ENCODE results near the gene LRFN2.

DNA sequence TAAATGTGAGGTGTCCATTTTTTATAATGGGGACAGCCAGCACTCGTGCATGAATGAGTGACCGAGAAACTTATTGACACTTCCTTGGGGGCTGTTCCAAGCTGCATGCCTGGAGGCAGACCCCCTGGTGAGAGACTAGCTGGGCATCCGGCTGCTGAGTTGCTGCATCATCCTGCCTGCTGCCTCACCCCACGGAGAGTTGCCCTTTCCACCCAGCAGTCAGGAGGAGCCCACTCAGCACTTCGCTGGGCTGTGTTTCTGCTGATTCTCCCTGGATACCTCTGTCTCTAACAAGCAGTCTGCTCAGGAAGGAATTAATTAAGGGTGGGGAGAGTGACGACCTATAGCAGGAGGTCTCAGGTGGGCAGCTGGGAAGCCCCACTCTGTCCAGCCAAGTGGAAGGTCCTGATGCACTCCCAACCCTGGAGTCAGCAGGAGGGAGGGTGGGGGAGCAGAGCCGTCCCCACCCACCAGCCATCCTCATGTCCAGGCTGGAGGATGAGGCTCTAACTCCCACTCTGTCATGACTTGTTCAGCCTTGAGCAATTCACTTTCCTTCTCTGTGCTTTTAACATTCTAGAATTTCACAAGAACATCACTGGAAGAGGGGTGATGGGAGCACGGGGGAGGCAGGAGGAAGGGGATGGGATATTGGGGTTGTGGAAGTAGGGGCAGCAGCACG is 177.3 kb downstream of the LRFN2 start:
- TF ChIP-seq, protein P1, sequence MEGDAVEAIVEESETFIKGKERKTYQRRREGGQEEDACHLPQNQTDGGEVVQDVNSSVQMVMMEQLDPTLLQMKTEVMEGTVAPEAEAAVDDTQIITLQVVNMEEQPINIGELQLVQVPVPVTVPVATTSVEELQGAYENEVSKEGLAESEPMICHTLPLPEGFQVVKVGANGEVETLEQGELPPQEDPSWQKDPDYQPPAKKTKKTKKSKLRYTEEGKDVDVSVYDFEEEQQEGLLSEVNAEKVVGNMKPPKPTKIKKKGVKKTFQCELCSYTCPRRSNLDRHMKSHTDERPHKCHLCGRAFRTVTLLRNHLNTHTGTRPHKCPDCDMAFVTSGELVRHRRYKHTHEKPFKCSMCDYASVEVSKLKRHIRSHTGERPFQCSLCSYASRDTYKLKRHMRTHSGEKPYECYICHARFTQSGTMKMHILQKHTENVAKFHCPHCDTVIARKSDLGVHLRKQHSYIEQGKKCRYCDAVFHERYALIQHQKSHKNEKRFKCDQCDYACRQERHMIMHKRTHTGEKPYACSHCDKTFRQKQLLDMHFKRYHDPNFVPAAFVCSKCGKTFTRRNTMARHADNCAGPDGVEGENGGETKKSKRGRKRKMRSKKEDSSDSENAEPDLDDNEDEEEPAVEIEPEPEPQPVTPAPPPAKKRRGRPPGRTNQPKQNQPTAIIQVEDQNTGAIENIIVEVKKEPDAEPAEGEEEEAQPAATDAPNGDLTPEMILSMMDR (IDR thresholded peaks at IDR 0.05): no peak
- TF ChIP-seq POLR2A (IDR thresholded peaks at IDR 0.05): no peak

Measured in prostate gland (tissue), 2 donors.